GM19463 (cell line): ENCODE data around the gene CNTNAP2.

Experiments
- ATAC-seq: cut with Tn5 transposase; IDR thresholded peaks from one replicate; pipeline ENCODE4 v1.9.1; 2021; ENCODE audit warnings: mild to moderate bottlenecking, moderate library complexity; ENCODE audit not compliant: unreplicated experiment

Gene CNTNAP2

GRCh38 chr7:148204639-148205304 is 2088.2 kb downstream of the CNTNAP2 start:
- ATAC-seq, result no peak

DNA sequence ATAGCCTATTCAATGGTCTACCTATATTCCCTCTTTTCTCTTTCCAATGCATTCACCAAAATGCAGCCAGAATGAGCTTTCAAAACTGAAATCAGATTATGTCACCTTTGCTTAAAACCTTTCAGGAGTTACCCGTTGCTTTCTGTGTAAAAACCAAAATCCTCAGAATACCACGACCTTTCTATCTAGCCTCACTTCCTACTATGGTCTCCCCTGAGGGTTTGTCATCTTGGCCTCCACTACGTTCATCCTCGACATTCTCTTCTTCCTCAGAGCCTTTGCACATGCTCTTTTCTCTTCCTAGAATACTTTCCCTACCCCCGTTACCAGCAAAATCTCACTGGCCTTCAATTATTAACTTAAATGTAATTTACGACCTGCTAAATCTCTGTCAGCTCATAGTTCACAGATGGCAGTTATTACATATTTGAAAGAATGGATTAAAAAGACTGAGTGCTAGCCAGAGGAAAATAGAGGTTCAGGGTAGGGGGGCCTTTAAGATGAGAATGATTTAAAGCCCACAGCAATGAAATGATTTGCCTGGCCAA is 2093.1 kb downstream of the CNTNAP2 start:
- no peak for ATAC-seq

DNA sequence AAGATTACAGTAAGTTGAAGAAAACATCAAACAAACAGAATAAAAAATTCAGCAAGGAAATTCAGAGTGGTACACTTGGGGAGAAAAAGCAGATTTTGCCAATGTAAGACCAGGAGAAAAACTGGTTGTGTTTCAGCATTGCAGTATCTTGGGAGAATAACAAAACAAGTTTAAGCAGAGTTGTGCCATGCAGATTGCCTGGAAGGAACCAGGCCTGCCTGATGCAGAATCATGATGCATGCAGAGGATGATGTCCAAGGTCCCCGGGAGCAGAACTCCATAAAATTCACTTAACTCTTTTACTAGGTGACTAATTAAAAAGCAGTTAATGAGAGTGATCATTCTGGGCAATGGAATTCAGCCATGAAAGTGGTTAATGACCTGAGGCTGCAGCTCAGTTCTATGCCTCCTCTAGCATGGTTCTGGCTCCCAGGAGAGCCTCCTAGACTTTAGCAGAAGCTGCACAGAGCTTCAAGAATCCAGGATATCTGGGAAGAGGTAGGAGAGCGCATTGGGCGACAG is 2094.3 kb downstream of the CNTNAP2 start:
- ATAC-seq, result no peak

GRCh38 chr7:148211740-148212151 is 2095.1 kb downstream of the CNTNAP2 start:
- no peak for ATAC-seq

DNA sequence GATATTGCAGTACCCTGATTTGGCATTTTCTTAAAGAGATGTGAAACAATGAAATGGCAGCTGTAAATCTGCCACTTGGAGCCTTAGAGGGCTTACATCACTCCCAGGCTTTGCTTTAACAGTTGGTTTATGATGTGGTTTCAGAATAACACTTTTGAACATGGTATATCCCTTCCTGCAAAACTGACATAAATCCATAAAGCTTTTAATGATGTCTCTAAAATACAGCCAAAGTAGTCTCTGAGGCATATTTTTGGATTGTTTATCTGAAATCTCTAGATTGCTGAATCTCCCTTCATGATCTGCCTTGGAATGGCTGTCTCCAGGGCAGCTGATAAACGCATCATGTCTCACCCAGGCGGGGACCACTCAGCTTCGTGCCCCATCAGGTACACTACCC is 2096.1 kb downstream of the CNTNAP2 start:
- ATAC-seq, result no peak

DNA sequence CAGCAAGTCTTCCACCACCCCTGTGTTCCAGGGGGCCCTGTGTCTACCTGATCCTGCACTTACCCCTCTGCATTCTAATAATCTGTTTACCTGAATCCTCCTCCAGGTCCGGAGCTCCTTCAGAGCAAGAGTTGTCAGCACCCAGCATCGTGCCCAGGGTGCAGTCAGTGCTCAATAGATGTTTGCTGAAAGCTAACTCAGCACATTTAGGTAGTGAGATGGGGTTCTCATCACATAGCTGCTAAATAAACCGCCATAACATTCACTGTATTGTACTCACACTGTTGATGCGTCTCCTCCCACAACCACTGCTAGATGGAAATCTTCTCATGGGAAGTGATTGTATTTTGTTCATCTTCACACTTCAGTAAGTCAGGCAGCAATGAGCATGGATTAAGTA is 2097.5 kb downstream of the CNTNAP2 start:
- ATAC-seq, result no peak

DNA sequence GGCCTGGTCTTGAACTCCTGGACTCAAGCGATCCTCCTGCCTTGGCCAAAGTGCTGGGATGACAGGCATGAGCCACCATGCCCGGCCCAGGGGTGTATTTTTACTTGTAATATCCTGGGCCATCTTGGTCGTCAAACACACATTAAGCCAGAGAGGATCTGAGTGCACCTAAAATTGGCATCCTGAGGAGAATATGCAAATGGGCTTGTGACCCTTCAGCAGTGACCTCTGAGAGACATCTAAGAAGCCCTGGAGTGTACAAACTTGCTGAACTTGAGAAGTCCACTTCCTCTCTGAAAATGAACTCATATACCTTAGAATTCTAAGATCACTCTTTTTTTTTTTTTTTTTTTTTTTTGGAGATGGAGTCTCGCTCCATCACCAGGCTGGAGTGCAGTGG is 2102.0 kb downstream of the CNTNAP2 start:
- no peak for ATAC-seq

GRCh38 chr7:148222721-148223120 is 2106.1 kb downstream of the CNTNAP2 start:
- ATAC-seq, result no peak

GRCh38 chr7:148223160-148223559 is 2106.6 kb downstream of the CNTNAP2 start:
- ATAC-seq, result no peak

DNA sequence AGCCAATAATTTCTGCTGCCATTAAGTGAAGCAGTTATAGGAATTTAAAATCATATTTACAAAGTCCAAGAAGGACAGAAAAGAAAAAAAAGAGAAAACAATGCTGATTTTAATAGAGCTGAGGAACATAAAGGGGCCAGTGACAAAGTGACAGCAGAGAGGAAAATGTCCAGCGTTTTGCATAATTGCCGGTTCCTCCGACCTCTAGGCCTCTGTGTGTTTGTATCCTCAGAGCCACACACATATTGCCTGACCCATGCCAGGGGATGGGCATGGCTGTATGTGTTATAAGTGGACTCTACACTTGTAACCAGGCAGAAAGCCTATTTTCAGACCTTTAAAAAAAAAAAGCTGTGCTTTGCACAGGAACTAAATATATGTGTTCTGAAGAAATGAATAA is 2107.1 kb downstream of the CNTNAP2 start:
- ATAC-seq, result no peak

DNA sequence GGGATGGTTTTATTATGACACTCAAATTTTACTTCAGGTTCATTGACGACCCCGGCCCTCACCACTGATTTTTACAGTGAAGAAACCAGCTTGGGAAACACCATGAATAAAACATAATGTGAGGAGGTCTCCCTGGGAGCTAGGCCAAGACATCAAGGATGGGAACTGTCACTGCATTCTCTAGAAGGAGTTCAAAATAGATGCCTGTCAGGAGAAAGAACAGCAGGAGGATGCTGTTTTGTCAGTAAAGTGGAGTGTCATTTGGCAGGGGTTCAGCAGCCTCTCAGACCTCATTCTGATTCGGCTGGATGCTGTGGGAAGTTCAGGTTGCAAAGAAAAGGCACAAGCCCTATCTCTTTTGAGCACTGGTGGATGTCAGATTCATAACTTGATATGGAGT is 2113.7 kb downstream of the CNTNAP2 start:
- no peak for ATAC-seq

GRCh38 chr7:148230883-148231282 is 2114.3 kb downstream of the CNTNAP2 start:
- ATAC-seq, result no peak

GRCh38 chr7:148232784-148233183 is 2116.2 kb downstream of the CNTNAP2 start:
- no peak for ATAC-seq

DNA sequence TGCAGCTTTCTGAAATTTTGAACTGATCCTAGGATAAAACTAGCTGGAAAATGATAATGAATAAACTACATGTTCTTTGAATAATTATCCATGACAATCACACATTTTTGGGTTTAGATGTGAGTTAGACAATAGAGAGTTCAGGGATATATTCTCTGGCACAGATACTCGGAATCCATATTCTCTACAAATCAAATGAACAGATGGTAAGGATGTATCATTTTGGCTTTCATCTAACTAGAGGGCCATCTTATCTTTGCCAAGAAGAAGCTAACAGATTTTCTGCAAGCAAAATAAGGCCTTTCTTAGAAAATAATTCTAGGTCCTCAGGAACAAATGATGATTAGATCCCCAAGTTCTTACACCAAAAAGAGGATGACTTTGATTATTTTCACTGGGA is 2118.1 kb downstream of the CNTNAP2 start:
- no peak for ATAC-seq

GRCh38 chr7:148238761-148239325 is 2122.2 kb downstream of the CNTNAP2 start:
- no peak for ATAC-seq

DNA sequence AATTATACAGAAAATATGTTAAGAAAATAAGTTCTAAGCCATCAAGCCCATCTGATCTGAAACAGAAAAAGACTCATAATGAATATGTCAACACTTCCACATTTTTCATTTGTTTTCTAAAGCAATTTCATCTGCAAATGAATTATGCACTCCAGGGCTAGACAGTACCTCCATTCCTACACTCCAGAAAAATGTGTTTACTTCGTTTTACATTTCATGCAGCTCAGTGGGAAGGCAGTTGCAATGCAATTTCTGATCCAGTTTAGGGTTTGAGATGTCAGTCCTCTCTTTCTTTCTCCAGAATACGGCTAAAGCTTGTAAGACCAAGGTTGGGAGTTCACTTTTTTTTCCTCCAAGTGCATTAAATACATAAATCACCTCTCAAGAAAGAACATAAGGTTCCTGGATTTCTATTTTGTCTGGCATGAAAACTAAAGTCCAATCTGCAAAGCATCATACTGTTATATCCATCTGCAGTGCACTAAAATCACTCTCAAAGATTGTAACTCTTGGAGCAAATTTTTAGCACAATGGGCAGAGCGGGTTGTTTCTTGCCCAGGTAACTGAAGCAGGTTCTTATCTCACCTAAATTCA is 2125.2 kb downstream of the CNTNAP2 start:
- peak; percentile 6 for ATAC-seq

- ATAC-seq, result peak; percentile 89
These were observed 2125.8 kb downstream of the CNTNAP2 start for GRCh38 chr7:148242294-148242821.

DNA sequence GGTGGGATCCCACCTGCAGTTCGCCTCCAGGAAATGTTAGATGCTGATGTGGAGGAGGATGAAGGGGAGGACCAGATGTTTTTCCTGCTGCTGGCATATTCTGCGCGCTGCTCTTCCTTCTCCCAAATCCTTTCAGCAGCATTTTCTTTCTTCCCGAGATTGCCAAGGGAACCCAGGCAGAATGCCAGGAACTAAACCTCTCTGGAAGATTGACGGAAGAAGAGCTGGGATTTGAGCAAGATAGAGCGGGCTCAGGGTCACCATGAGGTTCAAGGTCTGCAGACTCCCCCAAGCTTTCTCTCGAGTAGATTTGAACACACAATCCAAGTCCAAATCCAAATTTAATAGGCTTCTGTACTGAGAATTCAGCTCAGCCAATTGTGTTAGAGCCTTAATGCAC is 2128.8 kb downstream of the CNTNAP2 start:
- ATAC-seq, result no peak

GRCh38 chr7:148253629-148254028 is 2137.0 kb downstream of the CNTNAP2 start:
- peak; percentile 82 for ATAC-seq

GRCh38 chr7:148255333-148255732 is 2138.7 kb downstream of the CNTNAP2 start:
- no peak for ATAC-seq

DNA sequence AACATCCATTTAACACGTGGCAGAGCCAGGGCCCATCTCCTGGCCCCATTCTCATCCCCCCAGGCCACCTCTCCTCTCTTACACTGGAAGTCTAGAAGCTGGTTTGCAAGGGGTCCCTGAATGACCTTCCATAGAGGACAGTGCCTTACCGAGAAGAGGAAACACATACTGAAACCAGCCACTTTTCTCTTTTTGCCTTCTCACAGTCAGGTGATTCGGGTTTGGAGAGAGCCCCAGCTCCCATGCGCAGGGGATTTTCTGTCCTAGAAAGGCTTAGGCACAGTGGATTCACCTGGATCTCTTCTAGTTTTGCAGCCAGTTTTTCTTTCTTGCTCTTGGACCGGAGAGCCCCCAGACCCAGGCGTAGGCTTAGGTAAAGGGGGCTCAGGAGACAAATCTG is 2139.8 kb downstream of the CNTNAP2 start:
- ATAC-seq, result no peak

GRCh38 chr7:148260599-148260998 is 2144.0 kb downstream of the CNTNAP2 start:
- no peak for ATAC-seq
